ELR (cell line): Measurements from ENCODE around the gene SAPCD1.

Experiments
- DNase-seq: peaks from one replicate; pipeline ENCODE4 v3.0.0-alpha.2; 2015; ENCODE audit warnings: low read depth

SAPCD1 gene

DNA sequence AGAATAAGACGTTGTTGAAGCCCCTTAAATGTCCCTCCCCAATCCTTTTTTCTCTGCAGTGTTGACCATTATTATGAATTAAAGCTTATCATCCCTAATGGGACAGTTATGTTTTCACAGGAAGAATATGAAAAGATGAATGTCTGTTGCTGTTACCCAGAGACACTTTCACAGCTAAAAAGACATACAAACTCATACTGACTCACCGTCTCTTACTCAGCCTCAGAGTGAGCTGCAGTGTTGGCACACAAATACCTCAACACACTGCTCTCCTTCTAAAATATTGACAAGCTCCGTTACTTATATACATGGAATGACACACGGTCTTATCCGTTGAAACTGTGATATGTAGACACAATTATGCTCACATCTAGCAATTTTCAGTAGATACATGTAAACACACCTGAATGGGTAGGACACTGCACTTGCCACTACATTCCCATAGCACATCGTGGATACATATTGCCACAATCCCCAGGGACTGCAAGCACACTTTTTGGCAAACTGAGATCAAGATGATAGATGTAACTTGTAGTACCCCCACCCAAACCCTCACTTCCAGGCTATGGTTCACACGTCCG is 9.6 kb upstream of the SAPCD1 start:
- peak; percentile 94 for DNase-seq

DNA sequence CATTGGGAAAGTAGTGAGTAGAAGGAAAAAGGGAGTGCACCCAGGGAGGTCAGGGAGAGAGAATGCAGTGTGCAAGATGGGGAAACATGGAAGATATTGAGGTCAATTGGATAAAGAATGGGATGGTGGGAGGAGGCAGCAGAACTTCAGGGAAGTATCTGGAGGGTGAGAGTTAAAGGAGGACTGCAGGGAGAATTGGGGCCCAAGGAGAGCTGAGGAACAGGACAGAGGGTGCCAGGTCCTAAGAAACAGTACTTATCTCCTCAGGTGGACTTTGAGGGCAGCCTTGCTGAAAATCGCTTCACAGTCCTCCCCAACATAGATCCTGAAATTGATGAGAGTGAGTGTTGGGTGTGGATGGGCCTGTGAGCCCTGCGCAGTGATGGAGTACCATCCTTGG is 4.2 kb upstream of the SAPCD1 start:
- no peak for DNase-seq

DNA sequence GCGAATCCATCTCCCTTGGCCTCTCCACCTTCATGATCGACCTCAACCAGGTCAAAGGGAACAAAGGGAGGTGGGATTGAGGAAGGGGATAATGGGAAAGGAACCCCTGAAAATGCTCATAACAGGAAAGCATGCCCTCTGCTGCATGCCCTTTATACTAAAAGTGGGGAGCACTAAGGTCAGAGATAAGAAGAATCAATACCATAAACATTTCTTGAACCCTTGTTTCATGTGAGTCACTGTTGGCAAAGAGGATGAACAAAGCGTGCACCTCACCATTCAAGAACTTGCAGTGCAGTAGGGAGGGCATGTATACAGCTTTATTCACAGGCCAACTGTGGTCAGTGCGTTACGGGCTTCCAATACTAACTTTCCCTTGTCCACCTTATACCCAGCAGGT is 1.7 kb upstream of the SAPCD1 start:
- no peak for DNase-seq

DNA sequence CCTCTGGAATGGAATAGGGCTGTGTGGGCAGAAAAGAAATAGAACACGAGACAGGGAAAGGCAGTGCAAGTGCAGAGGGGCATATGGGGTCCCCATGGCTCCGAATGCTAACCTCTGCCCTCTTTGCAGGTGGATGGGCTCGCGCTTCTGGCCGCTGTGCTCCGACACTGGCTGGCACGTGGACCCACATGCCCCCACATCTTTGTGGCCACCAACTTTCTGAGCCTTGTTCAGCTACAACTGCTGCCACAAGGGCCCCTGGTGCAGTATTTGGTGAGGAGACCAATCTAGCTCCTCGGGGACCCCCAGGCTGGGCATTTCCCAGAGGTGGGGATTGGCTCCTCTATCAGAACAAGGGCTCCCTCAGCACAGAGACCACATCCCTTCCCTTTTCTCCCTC is 1.1 kb upstream of the SAPCD1 start:
- DNase-seq = no peak

DNA sequence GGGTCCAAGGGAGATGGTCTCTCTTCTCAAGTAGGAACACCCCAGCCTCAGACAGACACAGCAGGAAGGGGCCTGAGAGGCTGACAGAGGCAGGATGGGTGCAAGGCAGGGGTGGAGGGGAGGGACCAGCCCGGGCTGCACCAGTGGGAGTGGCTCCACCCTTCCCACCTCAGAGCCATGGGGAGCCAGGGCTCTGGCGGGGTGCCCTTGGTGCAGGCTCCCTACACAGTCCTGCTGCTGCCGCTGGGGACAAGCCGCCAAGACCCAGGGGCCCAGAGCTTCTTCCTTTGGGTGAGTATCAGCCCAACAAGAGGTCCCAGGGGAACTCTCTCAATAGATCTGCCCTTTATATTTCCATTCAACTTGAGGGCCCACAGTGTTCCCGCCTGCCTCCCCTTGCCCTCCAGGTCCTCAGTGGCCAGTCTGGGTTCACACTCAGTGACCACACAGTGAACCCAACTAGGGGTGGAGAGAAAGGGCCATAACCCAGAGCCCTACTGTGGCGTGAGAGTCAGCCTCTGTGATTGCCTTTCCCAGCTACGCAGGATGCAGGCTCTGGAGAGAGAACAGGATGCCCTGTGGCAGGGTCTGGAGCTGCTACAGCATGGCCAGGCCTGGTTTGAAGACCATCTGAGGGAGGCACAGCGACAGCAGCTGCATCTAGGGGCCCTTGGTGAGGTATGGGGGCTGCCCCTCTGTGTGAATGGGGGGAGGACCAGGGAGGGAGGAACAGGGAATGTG is 592 bp downstream of the SAPCD1 start:
- no peak for DNase-seq

DNA sequence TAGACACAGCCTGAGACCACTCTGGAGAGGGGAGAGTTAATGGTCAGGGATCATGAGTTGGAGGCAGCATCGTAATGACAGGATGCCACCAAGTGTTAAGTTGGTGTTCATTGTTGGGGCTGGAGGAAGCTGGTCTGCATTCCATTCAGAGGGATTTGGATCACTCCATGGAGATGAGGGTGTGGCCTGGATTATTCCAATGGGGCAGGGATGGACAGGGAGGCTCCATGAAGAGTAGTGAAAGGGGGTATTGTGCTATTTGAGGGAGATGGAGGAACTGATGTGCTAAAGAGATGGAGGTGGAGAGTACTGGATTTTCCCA is 1.1 kb downstream of the SAPCD1 start:
- peak; percentile 68 for DNase-seq

DNA sequence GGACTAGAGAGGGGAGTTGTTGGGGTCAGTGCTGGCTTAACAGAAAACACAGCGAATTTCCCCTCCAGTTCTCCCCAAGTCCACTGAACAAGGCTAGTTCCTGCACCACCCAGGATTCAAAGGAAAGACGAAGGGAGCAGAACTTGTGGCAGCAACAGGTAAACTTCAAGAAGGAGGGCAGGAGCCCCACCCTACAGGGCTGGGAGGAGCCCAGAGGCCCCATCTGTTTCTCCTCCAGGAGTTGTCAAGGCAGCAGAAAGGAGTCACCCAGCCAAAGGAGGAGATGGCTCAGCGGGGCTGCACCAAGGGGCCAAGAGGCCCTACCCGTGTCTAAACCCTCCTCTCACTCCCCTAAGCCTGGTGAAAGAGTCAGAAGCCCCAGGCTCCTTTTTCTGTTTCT is 1.7 kb downstream of the SAPCD1 start:
- no peak for DNase-seq

DNA sequence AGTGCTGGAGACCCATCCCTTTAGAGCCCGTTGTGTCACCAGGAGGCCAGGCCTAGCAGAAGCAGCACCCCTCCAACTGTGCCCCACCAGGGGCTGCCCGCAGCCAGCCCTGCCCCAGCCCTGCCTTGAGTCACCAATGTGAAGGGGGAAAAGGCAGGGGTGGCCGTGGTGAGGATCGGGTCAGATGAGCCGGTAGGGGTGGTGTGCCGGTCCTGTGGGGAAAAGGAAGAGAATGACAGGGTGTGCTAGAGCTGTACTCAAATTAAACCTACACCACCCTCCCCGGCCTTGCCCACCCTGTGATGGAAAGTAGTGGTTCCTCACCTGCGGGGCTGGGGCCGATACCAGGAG is 3.1 kb downstream of the SAPCD1 start:
- no peak for DNase-seq

DNA sequence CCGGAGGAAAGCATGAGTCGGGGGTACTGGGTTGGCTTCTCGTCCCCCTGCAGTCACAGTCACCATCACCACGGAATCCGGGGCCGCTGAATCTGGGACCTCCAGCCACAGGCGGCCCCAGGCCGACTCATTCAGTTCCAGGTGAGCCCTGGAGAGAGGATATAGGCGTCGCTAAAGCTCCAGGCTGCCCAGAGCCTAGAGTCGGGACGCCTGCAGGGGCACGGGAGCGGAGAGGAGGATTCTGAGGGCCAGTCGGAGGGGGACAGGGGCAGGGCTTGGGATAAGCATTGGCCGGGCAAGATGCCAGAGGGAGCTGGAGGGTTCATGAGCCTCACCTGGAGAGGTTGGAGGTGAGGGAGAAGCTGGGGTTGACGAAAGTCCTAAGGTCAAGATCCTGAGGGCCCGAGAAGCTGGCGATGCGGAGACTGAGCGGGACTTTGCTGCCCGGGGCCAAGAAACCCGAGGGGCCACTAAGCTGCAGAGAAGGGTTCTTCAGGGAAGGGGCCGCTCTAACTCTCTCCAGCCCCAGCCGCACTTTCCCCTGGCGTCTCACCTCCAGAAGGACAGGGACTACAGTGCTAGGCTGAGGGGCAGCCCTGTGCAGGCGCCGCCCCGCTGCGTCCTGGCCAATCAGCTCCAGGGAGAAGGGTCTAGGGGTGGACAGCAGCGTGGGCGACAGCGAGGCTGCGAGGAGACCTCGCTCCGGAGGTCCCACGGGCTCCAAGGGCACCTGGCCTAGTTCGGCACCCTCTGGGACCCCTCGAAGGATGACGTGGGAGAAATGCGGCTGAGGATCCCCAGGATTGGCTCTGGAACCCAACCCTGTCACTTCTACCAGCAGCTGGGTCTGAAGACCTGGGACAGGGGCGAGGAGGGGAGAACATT is 3.7 kb downstream of the SAPCD1 start:
- DNase-seq = no peak

DNA sequence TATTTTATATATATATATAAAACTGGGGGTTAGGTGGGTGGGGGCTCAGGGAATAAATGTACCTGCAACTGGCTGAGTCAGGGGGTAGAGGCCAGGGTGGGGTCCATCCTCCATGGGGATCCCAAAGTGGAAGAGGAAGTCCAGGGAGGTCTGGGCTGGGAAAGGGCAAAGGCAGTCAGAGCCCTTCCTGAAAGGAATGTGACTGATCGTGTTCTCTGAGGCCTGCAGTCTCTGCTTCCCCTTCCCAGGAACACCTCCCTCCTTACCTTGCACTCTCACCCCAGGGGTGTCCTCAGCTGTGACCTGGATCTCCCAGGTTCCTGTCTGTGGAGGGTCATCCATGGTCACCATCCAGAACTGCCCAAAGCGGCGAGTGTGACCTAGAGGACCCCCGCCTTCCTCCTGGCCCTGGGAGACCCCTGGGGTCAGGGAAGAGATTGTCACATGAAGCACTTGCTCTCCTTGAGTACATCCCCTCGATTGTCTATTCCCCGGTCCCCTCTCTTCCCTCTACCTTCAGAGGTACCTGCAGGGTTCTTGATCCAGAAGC is 4.7 kb downstream of the SAPCD1 start:
- no peak for DNase-seq

DNA sequence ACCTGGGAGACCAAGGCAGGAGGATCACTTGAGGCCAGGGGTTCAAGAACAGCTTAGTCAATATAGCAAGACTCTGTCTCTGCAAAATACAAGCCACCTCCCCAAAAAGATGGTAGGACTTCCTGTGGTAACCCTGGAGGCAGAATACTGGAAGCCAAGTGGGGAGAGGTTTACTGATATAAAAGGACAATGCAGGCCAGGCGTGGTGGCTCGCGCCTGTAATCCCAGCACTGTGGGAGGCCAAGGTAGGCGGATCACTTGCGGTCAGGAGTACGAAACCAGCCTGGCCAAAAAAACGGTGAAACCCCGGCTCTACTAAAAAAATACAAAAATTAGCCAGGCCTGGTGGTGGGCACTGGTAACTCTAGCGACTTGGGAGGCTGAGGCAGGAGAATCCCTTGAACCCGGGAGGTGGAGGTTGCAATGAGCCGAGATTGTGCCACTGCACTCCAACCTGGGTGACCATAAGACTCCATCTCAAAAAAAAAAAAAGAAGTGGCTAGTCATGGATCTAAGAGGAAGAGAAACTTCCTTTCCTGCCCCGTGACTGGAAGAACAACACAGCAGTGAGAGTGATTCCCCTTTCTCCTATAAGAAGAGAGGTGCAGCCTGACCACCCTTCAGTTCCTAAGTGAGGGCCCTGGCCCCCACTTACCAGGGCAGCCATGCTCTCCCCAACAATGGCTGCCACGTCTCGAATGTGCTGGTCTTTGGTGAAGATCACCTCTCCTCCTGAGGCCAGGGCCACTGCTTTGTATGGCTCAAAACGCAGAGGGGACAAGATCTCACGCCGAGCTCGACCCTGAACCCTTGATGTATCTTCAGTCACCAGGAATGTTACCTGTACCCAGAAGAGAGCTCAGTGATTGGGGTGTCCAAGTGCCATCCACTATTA is 6.2 kb downstream of the SAPCD1 start:
- no peak for DNase-seq

DNA sequence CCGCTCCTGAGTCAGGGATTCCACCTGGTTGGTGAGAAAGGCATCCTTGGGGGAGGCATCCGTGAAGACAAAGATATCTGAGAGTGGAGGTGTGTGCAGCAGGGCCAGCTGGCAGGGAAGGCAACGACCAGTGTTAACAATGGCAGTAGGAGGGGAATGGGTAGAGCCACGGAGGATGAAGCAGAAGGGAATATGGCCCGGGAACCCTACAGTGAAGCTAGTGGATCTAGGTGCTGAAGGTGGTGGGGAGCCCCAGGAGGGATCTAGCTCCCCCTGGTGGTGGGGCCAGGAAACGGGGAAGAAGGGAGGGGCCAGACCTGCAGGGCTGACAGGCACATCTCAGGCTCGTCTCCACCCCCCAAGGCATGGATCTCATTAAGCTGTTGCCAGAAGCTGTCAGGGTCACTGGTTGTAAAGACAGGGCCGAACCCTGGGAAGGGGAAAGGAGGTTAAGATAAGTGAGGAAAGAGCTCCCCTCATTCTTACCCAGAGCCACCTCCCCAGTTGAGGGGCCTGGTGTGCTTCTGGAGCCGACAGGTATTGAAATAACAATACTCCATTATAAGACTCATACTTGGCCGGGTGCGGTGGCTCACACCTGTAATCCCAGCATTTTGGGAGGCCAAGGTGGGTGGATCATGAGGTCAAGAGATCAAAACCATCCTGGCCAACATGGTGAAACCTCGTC is 7.4 kb downstream of the SAPCD1 start:
- DNase-seq = peak; percentile 63

DNA sequence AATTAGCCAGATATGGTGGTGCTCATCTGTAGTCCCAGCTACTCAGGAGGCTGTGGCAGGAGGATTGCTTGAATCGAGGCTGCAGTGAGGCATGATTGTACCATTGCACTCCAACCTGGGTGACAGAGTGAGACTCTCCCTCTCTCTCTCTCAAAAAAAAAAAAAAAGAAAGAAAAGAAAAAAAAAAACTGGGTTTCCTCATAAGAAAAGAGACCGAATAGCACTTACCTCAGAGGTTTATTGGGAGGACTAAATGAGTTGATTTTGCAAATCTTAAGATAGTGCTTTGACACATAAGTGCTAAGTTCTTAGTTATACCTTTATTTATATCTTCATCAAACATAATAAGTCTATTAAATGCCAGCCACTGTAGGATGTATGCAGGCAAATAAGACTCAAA is 8.4 kb downstream of the SAPCD1 start:
- no peak for DNase-seq

DNA sequence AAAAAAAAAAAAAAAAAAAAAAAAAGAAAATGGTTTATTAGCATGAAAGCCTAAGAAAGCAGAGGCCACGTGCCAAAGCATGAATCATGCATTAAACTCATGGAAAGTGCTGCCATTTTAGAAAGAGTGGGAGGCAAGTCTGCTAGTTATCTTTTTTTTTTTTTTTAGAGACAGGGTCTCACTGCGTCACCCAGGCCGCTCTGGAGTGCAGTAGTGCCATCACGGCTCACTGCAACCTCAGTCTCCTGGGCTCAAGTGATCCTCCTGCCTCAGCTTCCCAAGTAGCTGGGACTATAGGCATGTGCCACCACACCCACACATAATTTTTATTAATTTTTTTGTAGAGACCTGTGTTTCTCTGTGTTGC is 9.5 kb downstream of the SAPCD1 start:
- DNase-seq = peak; percentile 50

DNA sequence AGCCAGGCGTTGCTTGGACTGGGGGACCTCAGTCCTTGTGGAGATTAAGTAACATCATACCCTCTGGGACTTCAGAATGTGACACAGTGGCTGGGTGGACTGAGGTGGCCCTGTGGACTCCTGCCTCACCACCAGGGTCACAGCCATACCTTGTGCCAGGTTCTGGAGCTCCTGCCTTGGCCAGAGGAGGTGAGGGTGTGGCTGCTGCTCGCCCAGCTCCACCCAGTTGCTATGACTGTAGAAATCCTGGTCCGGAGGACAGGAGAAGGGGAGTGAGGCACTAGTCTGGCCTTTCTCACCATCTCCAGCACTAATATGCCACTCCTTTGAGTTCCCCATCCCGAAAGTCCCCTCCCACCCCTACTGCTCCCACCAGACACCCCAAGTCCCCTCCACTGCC is 12.7 kb downstream of the SAPCD1 start:
- DNase-seq = no peak

DNA sequence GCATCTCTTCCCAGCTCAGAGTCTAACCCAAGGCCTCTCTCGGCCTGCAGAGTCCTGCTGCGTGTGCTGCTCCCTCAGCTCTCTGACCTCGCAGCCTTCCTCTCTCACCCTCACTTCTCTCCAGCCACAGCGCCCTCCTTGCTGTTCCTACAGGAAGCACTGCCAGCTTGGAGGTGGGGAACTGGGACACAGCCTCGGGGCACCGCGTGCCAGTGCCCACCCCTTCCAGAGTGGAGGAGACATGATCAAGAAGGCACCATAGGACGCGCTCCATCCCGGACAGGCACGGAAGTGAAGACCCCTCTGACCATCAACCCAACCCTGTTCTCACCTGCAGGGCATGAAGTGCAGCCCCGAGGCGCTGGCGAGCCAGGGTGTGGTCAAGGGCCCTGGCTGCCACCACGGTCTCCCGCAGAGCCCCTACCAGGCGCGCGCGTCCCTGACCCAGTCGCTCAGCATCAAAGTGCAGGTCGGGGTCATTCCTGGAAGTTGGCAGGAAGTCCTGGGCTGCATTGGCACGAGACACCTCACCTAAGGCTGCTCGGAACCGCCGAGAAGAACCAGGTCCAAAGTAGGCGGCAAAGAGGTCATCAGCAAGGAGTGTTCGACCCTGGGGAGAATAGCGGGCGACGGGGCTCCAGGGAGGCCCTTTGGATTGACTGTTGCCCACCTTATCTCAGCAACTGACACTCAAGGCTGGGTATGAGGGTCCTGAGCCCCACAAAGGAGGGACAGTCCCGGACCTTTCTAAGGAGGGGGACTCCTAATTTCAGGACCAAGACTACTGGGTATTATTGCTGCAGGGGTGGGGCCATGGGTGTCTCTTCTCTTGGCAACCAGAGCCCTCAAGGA is 13.4 kb downstream of the SAPCD1 start:
- no peak for DNase-seq

DNA sequence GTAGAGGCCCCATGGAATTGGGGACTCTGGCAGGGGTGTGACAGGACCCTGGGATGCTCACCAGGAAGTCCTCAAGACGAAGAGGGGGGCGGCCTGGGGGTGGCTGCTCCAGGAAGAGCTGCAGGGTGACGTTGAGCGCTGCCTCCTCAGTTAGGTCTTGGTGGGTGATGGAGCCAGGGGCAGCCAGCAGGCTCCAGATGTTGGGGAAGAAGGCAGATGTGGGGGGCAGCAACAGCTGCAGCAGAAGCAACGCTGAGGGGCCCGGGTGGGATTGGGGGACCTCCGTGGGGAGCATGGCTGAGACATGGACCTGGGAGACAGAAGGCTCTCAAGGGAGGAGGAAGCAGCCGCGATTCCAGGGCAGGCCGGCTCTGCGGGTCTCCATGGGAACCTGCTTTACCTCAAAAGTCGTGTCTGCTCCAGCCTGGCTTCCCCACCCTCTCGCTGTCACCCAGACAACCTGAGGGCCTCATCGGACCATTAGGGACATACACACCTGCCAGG is 14.1 kb downstream of the SAPCD1 start:
- peak; percentile 28 for DNase-seq

DNA sequence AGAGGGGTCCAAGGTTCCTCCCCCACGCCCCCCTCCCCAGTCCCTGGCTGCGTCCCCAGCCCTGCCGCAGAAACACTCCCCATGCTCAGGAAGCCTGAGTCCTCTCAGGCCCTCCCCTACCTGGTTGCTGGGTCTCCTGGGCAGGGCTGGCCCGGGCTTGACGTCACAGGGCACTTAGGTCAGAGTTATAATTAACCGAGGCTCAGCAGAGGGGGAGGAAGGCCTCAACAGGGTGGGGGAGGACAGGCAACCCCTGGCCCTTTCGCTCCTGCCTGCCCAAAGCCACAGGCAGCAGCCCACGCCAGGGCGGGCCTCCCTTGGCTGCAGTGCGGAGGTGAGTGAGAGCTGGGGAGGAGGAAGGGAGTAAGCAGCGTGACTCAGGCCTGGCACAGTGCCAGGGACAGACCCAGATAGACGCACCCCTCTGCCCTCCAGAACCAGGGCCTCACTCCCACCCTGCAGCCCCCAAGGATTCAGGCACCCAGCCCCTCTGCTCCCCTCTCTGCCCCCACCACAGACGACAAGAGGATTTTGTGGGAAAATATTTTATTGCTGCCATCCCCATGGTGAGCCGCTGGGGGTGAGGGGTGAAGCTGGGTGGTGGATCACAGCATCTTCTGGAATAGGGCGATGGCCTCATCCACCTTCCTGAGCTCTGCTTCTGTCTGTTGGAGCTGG is 14.7 kb downstream of the SAPCD1 start, which contains the start of gene VWA7:
VWA7 (minus strand) TSS at position 340 of the 678 bp plus-strand sequence. CDS start 549 bp downstream, outside the sequence.
- DNase-seq = peak; percentile 86

DNA sequence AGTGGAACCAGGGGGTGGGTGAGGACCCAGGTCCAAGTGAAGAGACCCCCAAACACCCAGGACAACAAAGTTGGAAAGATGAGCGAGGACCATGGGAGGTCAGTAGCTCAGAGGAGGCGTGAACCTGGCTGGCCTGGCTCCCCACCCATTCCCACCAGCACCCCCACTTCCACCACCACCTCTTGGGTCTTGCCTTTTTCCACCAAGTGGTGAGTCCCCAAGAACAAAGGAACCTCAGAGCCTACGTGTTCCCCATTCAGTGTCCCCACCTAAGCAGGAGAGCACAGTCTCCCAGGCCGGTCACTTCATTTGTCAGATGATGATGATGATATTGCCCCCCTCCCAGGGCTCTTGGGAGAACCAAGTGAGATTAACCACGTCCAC is 15.2 kb downstream of the SAPCD1 start:
- DNase-seq = no peak

DNA sequence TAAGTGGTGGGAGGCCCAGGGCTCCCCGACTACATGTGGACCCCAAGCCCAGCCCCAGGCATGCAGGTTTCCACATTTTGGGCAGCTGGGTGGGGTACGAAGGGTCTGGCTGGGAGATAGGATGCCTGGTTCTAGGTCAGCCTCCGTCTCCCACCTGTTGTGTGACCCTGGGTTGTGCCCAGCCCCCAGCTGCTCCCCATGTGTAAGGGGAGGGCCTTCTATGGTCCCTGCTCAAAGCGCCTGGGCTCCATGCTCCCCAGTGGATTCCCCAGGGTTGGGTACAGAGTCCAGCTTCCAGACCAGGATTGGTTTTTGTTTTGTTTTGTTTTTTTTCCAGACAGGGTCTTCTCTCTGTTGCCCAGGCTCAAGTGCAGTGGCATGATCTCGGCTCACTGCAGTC is 15.7 kb downstream of the SAPCD1 start:
- DNase-seq = no peak
